Measurements from ENCODE around the gene THADA. TPM values are rescaled to one million over a fixed set of nuclear protein-coding genes. Genes with fewer than 3 reads are reported as not detected.

The THADA gene
- total and polyA plus RNA-seq, 2 donors (not counting 3 experiments of a cell fraction or from before 2014, with no cell fraction given) = 22.6 to 25.3 TPM

GRCh38 chr2:43270930-43271615, 324.8 kb downstream of the THADA start:
- Histone ChIP-seq H3K36me3 (ENCODE audit: control insufficient read depth in 2 of 2, extremely low read depth in 1 of 2, insufficient read depth in 2 of 2, low read length in 2 of 2) (no peaks in the 10 kb centered on the region), H3K4me3 (replicated peaks in 1 of 3; ENCODE audit: insufficient read depth in 1 of 3, low read depth in 1 of 3, low read length in 3 of 3) (no peak overlapping the region), H3K4me1 (ENCODE audit: control insufficient read depth, extremely low read depth, insufficient read depth, low read length) (peaks cover 16% of the 10 kb centered on the region), H3K9me3 (replicated peaks; ENCODE audit: control insufficient read depth, insufficient read depth, low read length) (no peaks in the 10 kb centered on the region), H2AFZ (ENCODE audit: low read depth, low read length) (no peak overlapping the region), H3K27ac (ENCODE audit: insufficient read depth, low read depth, low read length) (no peak overlapping the region), H3K9me1 (replicated peaks; ENCODE audit: control insufficient read depth, extremely low read depth, insufficient read depth, low read length) (no peaks in the 10 kb centered on the region), H3K79me2 (ENCODE audit: control insufficient read depth, insufficient read depth, low read length) (no peaks in the 10 kb centered on the region), H4K20me1 (replicated peaks; ENCODE audit: control insufficient read depth, extremely low read depth, insufficient read depth, low read length) (no peaks in the 10 kb centered on the region), H3K27me3 (ENCODE audit: control insufficient read depth in 2 of 2, insufficient read depth in 2 of 2, low read length in 2 of 2) (no peaks in the 10 kb centered on the region), H3K9ac (replicated peaks; ENCODE audit: extremely low read depth, insufficient read depth, low read length) (no peak overlapping the region), H3K4me2 (ENCODE audit: insufficient read depth, low read length) (no peak overlapping the region)
- TF ChIP-seq POLR2A (IDR thresholded peaks at IDR 0.05; ENCODE audit: low read depth, low read length) (no peak), POLR2AphosphoS5 (IDR thresholded peaks at IDR 0.05; ENCODE audit: insufficient read depth, low read depth, low read length) (no peak), FOS (IDR thresholded peaks at IDR 0.05; ENCODE audit: borderline replicate concordance, insufficient read depth, low read length) (no peak), CTCF (IDR thresholded peaks at IDR 0.05; ENCODE audit: extremely low read depth in 1 of 2, insufficient read depth in 1 of 2, low read depth in 1 of 2, low read length in 2 of 2) (no peak), JUN (IDR thresholded peaks at IDR 0.05; ENCODE audit: borderline replicate concordance, insufficient read depth, insufficient read length, low read depth) (no peak), EZH2 (IDR thresholded peaks at IDR 0.05; ENCODE audit: borderline replicate concordance, low read depth, low read length, severe bottlenecking) (no peak), GATA2 (IDR thresholded peaks at IDR 0.05; ENCODE audit: insufficient read depth, insufficient read length, low read depth, low read length) (no peak), MAX (IDR thresholded peaks at IDR 0.05; ENCODE audit: insufficient read depth, insufficient read length) (no peak)
- BruUV-seq (replicated peaks) = no TSS peak
- DNase-seq (ENCODE audit: low read depth, low spot score) = no peak
- dilution Hi-C loops (cut with MboI; ENCODE audit: extremely low pct_ligation_motif_present, low sequenced_read_pairs) = no loop called here
- POLR2A ChIA-PET = no interaction called here
- FAIRE-seq = no peak
- intact Hi-C loops (cut with micrococcal nuclease) = no loop called here
- CTCF ChIA-PET = interaction anchor here (0.7 to 1.3 kb wide), 3 partner anchors 23 to 182 kb away, joined by 4 to 8 read pairs (median 5); no protein-coding TSS in a partner anchor

Data from endothelial cell of umbilical vein (primary cell).